Nephron (organoid): ENCODE data around the gene LMBRD1.
A peak's percentile ranks its signal among the peaks of the same experiment; 100 is the strongest.
"Not testable (repeated sequence)": the region's sequence is repeated elsewhere in the genome, so short reads cannot be mapped to it uniquely, and the experiment has no call there.

ENCODE experiments used
- H3K27ac Mint-ChIP-seq, 3 experiments: 2 replicates each; pipeline ENCODE4 v1.8.0; 2020; ENCODE audit warnings: mixed read lengths in 3 of 3, mild to moderate bottlenecking in 2 of 3, moderate library complexity in 1 of 3
- H3K27me3 Mint-ChIP-seq: 2 replicates; pipeline ENCODE4 v1.8.0; 2021; ENCODE audit warnings: low read depth, mild to moderate bottlenecking, moderate library complexity, mixed read lengths
- H3K36me3 Mint-ChIP-seq: 2 replicates; pipeline ENCODE4 v1.8.0; 2020; ENCODE audit warnings: low read depth, mixed read lengths
- H3K4me1 Mint-ChIP-seq: 2 replicates; pipeline ENCODE4 v1.8.0; 2020; ENCODE audit warnings: mixed read lengths
- H3K4me3 Mint-ChIP-seq, 3 experiments: 2 replicates each; pipeline ENCODE4 v1.8.0; 2020; ENCODE audit warnings: mild to moderate bottlenecking in 3 of 3, mixed read lengths in 3 of 3, moderate library complexity in 2 of 3
- H3K9me3 Mint-ChIP-seq: 2 replicates; pipeline ENCODE4 v1.8.0; 2020; ENCODE audit warnings: mixed read lengths
- CTCF ChIP-seq, 3 experiments: fragments of 200-600 bp; sonication (generic); IDR thresholded peaks; one replicate each; pipeline ENCODE4 v1.5.0; 2021; ENCODE audit warnings: antibody characterized with exemption in 3 of 3; ENCODE audit not compliant: unreplicated experiment in 3 of 3

LMBRD1 gene

GRCh38 chr6:69812746-69813427 is 16.1 kb upstream of the LMBRD1 start:
- H3K4me3 Mint-ChIP-seq, result no peak overlapping the region
- H3K27ac Mint-ChIP-seq, result peak overlapping the region in 1 of 3 experiments; percentile 25
- H3K9me3 Mint-ChIP-seq, result no peaks in the 10 kb centered on the region
- H3K4me1 Mint-ChIP-seq, result peaks cover 8% of the 10 kb centered on the region
- peaks cover 4% of the 10 kb centered on the region for H3K27me3 Mint-ChIP-seq
- TF ChIP-seq CTCF (IDR thresholded peaks at IDR 0.05; ENCODE audit: unreplicated experiment in 3 of 3), result no peak
- no peaks in the 10 kb centered on the region for H3K36me3 Mint-ChIP-seq

GRCh38 chr6:69802995-69803394 is 6.2 kb upstream of the LMBRD1 start:
- Mint-ChIP-seq H3K9me3 (no peaks in the 10 kb centered on the region), H3K36me3 (no peaks in the 10 kb centered on the region), H3K4me1 (no peaks in the 10 kb centered on the region), H3K27ac (no peak overlapping the region), H3K4me3 (no peak overlapping the region), H3K27me3 (peaks cover 4% of the 10 kb centered on the region)
- no peak for TF ChIP-seq CTCF (IDR thresholded peaks at IDR 0.05; ENCODE audit: unreplicated experiment in 3 of 3)

- no peaks in the 10 kb centered on the region for H3K9me3 Mint-ChIP-seq
- no peak overlapping the region for H3K27ac Mint-ChIP-seq
- peaks cover 6% of the 10 kb centered on the region for H3K4me1 Mint-ChIP-seq
- TF ChIP-seq CTCF (IDR thresholded peaks at IDR 0.05; ENCODE audit: unreplicated experiment in 3 of 3), result no peak
- H3K36me3 Mint-ChIP-seq, result no peaks in the 10 kb centered on the region
- H3K27me3 Mint-ChIP-seq, result peaks cover 4% of the 10 kb centered on the region
- H3K4me3 Mint-ChIP-seq, result no peak overlapping the region
Observed at GRCh38 chr6:69801711-69802110, 4.9 kb upstream of the LMBRD1 start.

GRCh38 chr6:69801225-69801624 is 4.4 kb upstream of the LMBRD1 start:
- Mint-ChIP-seq H3K9me3 (no peaks in the 10 kb centered on the region), H3K27me3 (peaks cover 4% of the 10 kb centered on the region), H3K4me3 (no peak overlapping the region), H3K27ac (no peak overlapping the region), H3K36me3 (no peaks in the 10 kb centered on the region), H3K4me1 (peaks cover 6% of the 10 kb centered on the region)
- no peak for TF ChIP-seq CTCF (IDR thresholded peaks at IDR 0.05; ENCODE audit: unreplicated experiment in 3 of 3)

GRCh38 chr6:69798796-69799195 is 2.0 kb upstream of the LMBRD1 start:
- not testable (repeated sequence) for H3K36me3 Mint-ChIP-seq

GRCh38 chr6:69796073-69796641 is 653 bp downstream of the LMBRD1 start:
- peak overlapping the region; percentile 89 to 98 (median 91) for H3K4me3 Mint-ChIP-seq
- H3K9me3 Mint-ChIP-seq, result no peaks in the 10 kb centered on the region
- no peaks in the 10 kb centered on the region for H3K27me3 Mint-ChIP-seq

More at GRCh38 chr6:69798796-69799195, 2.0 kb upstream of the LMBRD1 start:
- H3K9me3 Mint-ChIP-seq, H3K4me3 Mint-ChIP-seq, H3K27me3 Mint-ChIP-seq, H3K27ac Mint-ChIP-seq: not testable (repeated sequence)
- H3K4me1 Mint-ChIP-seq, result peaks cover 20% of the 10 kb centered on the region

More at GRCh38 chr6:69796073-69796641, 653 bp downstream of the LMBRD1 start:
- Mint-ChIP-seq H3K27ac (peak overlapping the region; percentile 98 to 99 (median 99)), H3K4me1 (peaks cover 25% of the 10 kb centered on the region), H3K36me3 (no peaks in the 10 kb centered on the region)
- TF ChIP-seq CTCF (IDR thresholded peaks at IDR 0.05; ENCODE audit: unreplicated experiment in 3 of 3), result no peak
